GM13976 (cell line): ENCODE results near the gene PIEZO2.

ENCODE experiments used
- DNase-seq: peaks from one replicate; pipeline ENCODE4 v3.0.0; 2012; ENCODE audit warnings: low spot score
- CTCF ChIP-seq: IDR thresholded peaks from 2 replicates; pipeline ENCODE4 v1.5.1; 2012; ENCODE audit warnings: borderline replicate concordance, mild to moderate bottlenecking; ENCODE audit not compliant: insufficient read depth; ENCODE audit errors: extremely low read depth, missing control alignments, control extremely low read depth
- in situ Hi-C: fragments of 300-500 bp; cut with MboI; formaldehyde crosslinking; loops from one replicate; pipeline ENCODE4 v1.12.0; 2022; ENCODE audit warnings: low sequenced_read_pairs, mixed read lengths, inconsistent platforms; ENCODE audit not compliant: unreplicated experiment

The PIEZO2 gene

DNA sequence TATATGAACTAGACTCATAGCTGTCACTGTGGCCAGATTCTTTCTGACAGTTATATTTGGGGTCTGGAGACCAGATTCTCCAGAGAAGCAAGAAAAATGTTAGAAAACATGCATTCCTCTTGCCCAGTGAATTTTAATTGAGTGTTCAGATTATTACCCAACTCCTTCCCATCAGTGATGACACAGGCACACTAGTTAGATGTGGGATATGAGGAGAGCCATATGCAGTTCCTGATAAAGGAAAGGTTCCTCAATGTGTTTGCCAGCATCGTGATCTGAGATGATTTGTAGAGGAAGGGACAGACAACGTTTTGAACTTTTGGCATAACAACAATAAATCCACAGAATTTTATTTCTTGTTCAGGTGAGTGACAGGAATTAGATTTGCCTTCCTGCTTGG, 308.6 kb downstream of the PIEZO2 start:
- no peak for DNase-seq
- TF ChIP-seq CTCF, result no peak
- in situ Hi-C loops, result loop anchor here (10.0 to 25.0 kb wide), 2 partner anchors 204 to 697 kb away; no protein-coding TSS in a partner anchor

GRCh38 chr18:10839421-10839820, 309.9 kb downstream of the PIEZO2 start:
- no peak for TF ChIP-seq CTCF
- DNase-seq, result no peak
- in situ Hi-C loops, result loop anchor here (25.0 kb wide), 1 partner anchor 698 kb away; no protein-coding TSS in a partner anchor

- no peak for TF ChIP-seq CTCF
- DNase-seq, result peak; percentile 34
- in situ Hi-C loops, result loop anchor here (25.0 kb wide), 1 partner anchor 699 kb away; no protein-coding TSS in a partner anchor
Observed at GRCh38 chr18:10838553-10838952, 310.8 kb downstream of the PIEZO2 start.

- DNase-seq, result no peak
- in situ Hi-C loops, result loop anchor here (25.0 kb wide), 1 partner anchor 703 kb away; no protein-coding TSS in a partner anchor
- no peak for TF ChIP-seq CTCF
Observed at GRCh38 chr18:10834128-10834815, 315.1 kb downstream of the PIEZO2 start.

DNA sequence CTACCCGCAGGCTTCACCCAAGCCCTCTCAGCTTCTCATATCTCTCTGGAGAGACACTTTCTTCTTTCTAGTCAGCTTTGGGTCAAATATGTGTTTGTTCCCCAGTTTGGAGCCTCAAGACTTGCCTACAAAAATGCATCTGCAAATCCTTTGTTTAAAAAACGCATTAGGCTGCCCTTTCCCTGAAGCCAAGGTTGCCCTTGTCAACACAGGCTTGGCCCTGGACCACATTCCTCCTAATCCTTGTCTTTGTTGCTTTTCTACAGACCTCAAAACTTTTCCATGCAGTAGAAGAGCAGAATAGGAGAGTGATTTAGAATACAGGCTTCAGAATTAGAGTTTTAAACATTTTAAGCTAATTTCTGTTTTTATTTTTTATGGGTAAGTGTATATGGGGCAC, 315.7 kb downstream of the PIEZO2 start:
- no peak for DNase-seq
- in situ Hi-C loops, result loop anchor here (25.0 kb wide), 1 partner anchor 704 kb away; no protein-coding TSS in a partner anchor
- no peak for TF ChIP-seq CTCF

GRCh38 chr18:10826400-10826799, 323.0 kb downstream of the PIEZO2 start:
- TF ChIP-seq CTCF, result no peak
- in situ Hi-C loops, result loop anchor here (25.0 kb wide), 1 partner anchor 711 kb away; no protein-coding TSS in a partner anchor
- DNase-seq, result no peak
